K562 (cell line): ENCODE measurements around the gene KLHL8. TPM values are rescaled to one million over a fixed set of nuclear protein-coding genes. Genes with fewer than 3 reads are reported as not detected.

ENCODE experiments used
- ATAC-seq: fragments of 200-7000 bp; cut with Tn5 transposase; 3 replicates; pipeline ENCODE4 v1.9.1; 2020; ENCODE audit warnings: moderate library complexity
- BruUV-seq: library from RNA; stranded (reverse); fragments of 400-500 nt; replicated peaks from 2 replicates; lab custom pipeline; 2021; lab: Mats Ljungman, UMichigan
- CTCF ChIA-PET: fragments of 300-600 bp; formaldehyde crosslinking; extraction: SDS; loops from one replicate; lab custom pipeline; 2021; ENCODE audit warnings: low intra/inter-chr PET ratio; lab: Yijun Ruan, JAX
- POLR2A ChIA-PET: fragments of 300-600, 350-650 bp; sonication (Branson Sonifier 250); formaldehyde crosslinking; extraction: SDS; loops from one replicate; lab custom pipeline; 2021; ENCODE audit warnings: antibody characterized with exemption, inconsistent platforms; lab: Yijun Ruan, JAX
- DNase-seq, 4 experiments: peaks; one replicate each; pipeline versions ENCODE4 v3.0.0 to v3.0.0-alpha.2; 2011 to 2018; ENCODE audit warnings: low spot score in 3 of 4, mixed read lengths in 3 of 4; ENCODE audit errors: extremely low read depth in 1 of 4
- FAIRE-seq: peaks from 2 replicates; lab custom pipeline; 2011; peaks lifted over from hg19 to GRCh38; lab: Jason Lieb, UNC
- H2AFZ ChIP-seq: 2 replicates; pipeline ENCODE4 v1.6.0; 2011; ENCODE audit warnings: low read depth, low read length, control low read depth, inconsistent platforms
- H3K27ac ChIP-seq: fragments of 200-600 bp; 3 replicates; pipeline ENCODE4 v1.8.0; 2011; ENCODE audit warnings: low read depth, mild to moderate bottlenecking, control low read depth, inconsistent platforms, low read length, moderate library complexity, mixed read lengths; ENCODE audit errors: extremely low read depth
- H3K27me3 ChIP-seq, 2 experiments: fragments of 300-600 bp in 1 of 2; 2 replicates in 1 of 2; 3 replicates in 1 of 2; pipeline versions ENCODE4 v1.6.0 to v1.8.0; 2011; ENCODE audit warnings: inconsistent platforms in 2 of 2, low read length in 2 of 2, mild to moderate bottlenecking in 1 of 2, mixed read lengths in 1 of 2, moderate library complexity in 1 of 2; ENCODE audit not compliant: control insufficient read depth in 2 of 2, insufficient read depth in 2 of 2
- H3K36me3 ChIP-seq: fragments of 300-600 bp; 3 replicates; pipeline ENCODE4 v1.8.0; 2011; ENCODE audit warnings: mild to moderate bottlenecking, low read length, inconsistent platforms; ENCODE audit not compliant: control insufficient read depth, insufficient read depth
- H3K4me1 ChIP-seq, 2 experiments: fragments of 200-600 bp in 1 of 2; replicated peaks in 1 of 2; 2 replicates in 1 of 2; 3 replicates in 1 of 2; pipeline versions ENCODE4 v1.5.1 to v1.8.0; 2011; ENCODE audit warnings: inconsistent platforms in 2 of 2, low read length in 2 of 2, mild to moderate bottlenecking in 1 of 2, mixed read lengths in 1 of 2, moderate library complexity in 1 of 2; ENCODE audit not compliant: control insufficient read depth in 2 of 2, insufficient read depth in 2 of 2
- H3K4me2 ChIP-seq: 2 replicates; pipeline ENCODE4 v1.6.1; 2011; ENCODE audit warnings: low read length, control low read depth, inconsistent platforms, mixed read lengths; ENCODE audit not compliant: insufficient read depth
- H3K4me3 ChIP-seq: fragments of 200-600 bp; sonication (generic), shearing (Covaris generic); 2 replicates; pipeline ENCODE4 v1.5.1; 2016; ENCODE audit warnings: control low read depth, inconsistent platforms
- H3K79me2 ChIP-seq: fragments of 200-600 bp; 3 replicates; pipeline ENCODE4 v1.8.0; 2011; ENCODE audit warnings: low read length, inconsistent platforms; ENCODE audit not compliant: control insufficient read depth, insufficient read depth
- H3K9ac ChIP-seq, 2 experiments: 2 replicates each; pipeline versions ENCODE4 v1.6.0 to v1.6.1; 2011; ENCODE audit warnings: low read depth in 2 of 2, low read length in 2 of 2, control low read depth in 1 of 2, inconsistent platforms in 1 of 2, mild to moderate bottlenecking in 1 of 2, mixed read lengths in 1 of 2; ENCODE audit not compliant: insufficient read depth in 1 of 2
- H3K9me1 ChIP-seq: one replicate; pipeline ENCODE4 v1.6.0; 2011; ENCODE audit warnings: inconsistent platforms, mild to moderate bottlenecking, low read length, moderate library complexity; ENCODE audit not compliant: control insufficient read depth, insufficient read depth
- H3K9me3 ChIP-seq: replicated peaks from 2 replicates; pipeline ENCODE4 v1.5.1; 2011; ENCODE audit warnings: low read depth, low read length, inconsistent platforms; ENCODE audit not compliant: control insufficient read depth, insufficient read depth
- H4K20me1 ChIP-seq: replicated peaks from 2 replicates; pipeline ENCODE4 v1.6.1; 2011; ENCODE audit warnings: low read length, inconsistent platforms, mixed read lengths; ENCODE audit not compliant: control insufficient read depth, insufficient read depth
- ATF4 ChIP-seq: fragments of 450-650 bp; formaldehyde crosslinking; IDR thresholded peaks from 2 replicates; pipeline ENCODE4 v1.4.0; 2022; ENCODE audit warnings: mild to moderate bottlenecking, moderate library complexity
- CHD4 ChIP-seq: fragments of 200-600 bp; sonication (generic); IDR thresholded peaks from 3 replicates; pipeline ENCODE4 v1.6.1; 2012; ENCODE audit warnings: low read depth, mild to moderate bottlenecking, mixed read lengths, low read length, inconsistent platforms; ENCODE audit not compliant: insufficient read depth, insufficient replicate concordance, poor library complexity, severe bottlenecking
- FOS ChIP-seq: IDR thresholded peaks from 3 replicates; pipeline ENCODE4 v1.6.1; 2011; ENCODE audit not compliant: insufficient read length; ENCODE audit errors: extremely low read depth
- HEY1 ChIP-seq: fragments of 250-450 bp; sonication (Bioruptor Pico); IDR thresholded peaks from 2 replicates; pipeline ENCODE4 v1.5.0; 2020; ENCODE audit warnings: mild to moderate bottlenecking, moderate library complexity, borderline replicate concordance
- NFYB ChIP-seq: IDR thresholded peaks from 2 replicates; pipeline ENCODE4 v1.6.1; 2011; ENCODE audit warnings: mild to moderate bottlenecking, moderate library complexity; ENCODE audit not compliant: insufficient read length; ENCODE audit errors: extremely low read depth
- PKNOX1 ChIP-seq: fragments of 450-650 bp; IDR thresholded peaks from 2 replicates; pipeline ENCODE4 v1.6.1; 2016
- POLR2AphosphoS2 ChIP-seq: IDR thresholded peaks from 2 replicates; pipeline ENCODE4 v1.6.1; 2012; ENCODE audit warnings: low read length, improper control_type of control experiment
- POLR2AphosphoS5 ChIP-seq: IDR thresholded peaks from 2 replicates; pipeline ENCODE4 v1.6.1; 2011; ENCODE audit warnings: mild to moderate bottlenecking, low read depth, low read length, moderate library complexity; ENCODE audit not compliant: control insufficient read depth, insufficient read depth
- RBM25 ChIP-seq: fragments of 200-400 bp; formaldehyde crosslinking; IDR thresholded peaks from 2 replicates; pipeline ENCODE4 v1.6.1; 2018; ENCODE audit warnings: low read length, low read depth, moderate library complexity; ENCODE audit not compliant: severe bottlenecking
- SAFB ChIP-seq: fragments of 200-400 bp; formaldehyde crosslinking; IDR thresholded peaks from 2 replicates; pipeline ENCODE4 v1.6.1; 2017; ENCODE audit warnings: low read depth, low read length, borderline replicate concordance
- SIX5 ChIP-seq, 2 experiments: IDR thresholded peaks; 2 replicates each; pipeline ENCODE4 v1.6.1; 2011; ENCODE audit warnings: low read length in 2 of 2, borderline replicate concordance in 1 of 2, low read depth in 1 of 2, mild to moderate bottlenecking in 1 of 2, moderate library complexity in 1 of 2; ENCODE audit not compliant: insufficient read depth in 1 of 2
- ZBTB1 ChIP-seq: sonication (generic); formaldehyde crosslinking; IDR thresholded peaks from 2 replicates; pipeline ENCODE4 v1.8.1; 2023; ENCODE audit warnings: missing genetic modification reagents, low read depth, mild to moderate bottlenecking, borderline replicate concordance
- WGBS: fragments of 100-300 bp; shearing (Covaris generic); methylation state at CpG from one replicate; pipeline ENCODE4 v1.1.6; 2016; ENCODE audit warnings: low coverage, mixed read lengths; ENCODE audit not compliant: insufficient coverage; ENCODE audit errors: missing lambda C conversion rate; 5-methylcytosine and 5-hydroxymethylcytosine counted together
- in situ Hi-C: fragments of 300-500 bp; cut with MboI; formaldehyde crosslinking; loops from 4 replicates; pipeline ENCODE4 v1.15.0; 2018; ENCODE audit warnings: inconsistent platforms, mixed read lengths
- intact Hi-C: fragments of 100-400 bp; cut with micrococcal nuclease; formaldehyde crosslinking; loops from 2 replicates; pipeline ENCODE4 v1.14.2; 2022
- polyA plus RNA-seq, 8 experiments: library from polyadenylated mRNA; depleted of rRNA in 4 of 8; stranded (reverse) in 5 of 8; unstranded in 3 of 8; fragments of >200 nt; fragmentation: Nextera tagmentation in 2 of 8; fragmentation: Illumina TruSeq in 1 of 8; extraction: Ambion mirVana in 2 of 8; extraction: Trizol in 1 of 8; gene quantifications; 2 replicates each; pipeline versions ENCODE4 v1.2.1 to v1.2.3, GENCODE V29; 2011 to 2014; ENCODE audit warnings: inconsistent platforms in 1 of 8, missing spikeins in 1 of 8
- total RNA-seq, 7 experiments: library from RNA; depleted of rRNA in 6 of 7; stranded (reverse); fragments of >200 nt in 6 of 7; fragmentation: Illumina TruSeq in 2 of 7; extraction: Trizol in 2 of 7; gene quantifications; 2 replicates each; pipeline versions ENCODE4 v1.2.1 to v1.2.3, GENCODE V29; 2011 to 2021; ENCODE audit warnings: low replicate concordance in 1 of 7

The KLHL8 gene
- total and polyA plus RNA-seq, 9 of the 15 experiments (the other 6 are each of a cell fraction or from before 2014, with no cell fraction given), result 8.7 to 25.3 (median 15.7) TPM

DNA sequence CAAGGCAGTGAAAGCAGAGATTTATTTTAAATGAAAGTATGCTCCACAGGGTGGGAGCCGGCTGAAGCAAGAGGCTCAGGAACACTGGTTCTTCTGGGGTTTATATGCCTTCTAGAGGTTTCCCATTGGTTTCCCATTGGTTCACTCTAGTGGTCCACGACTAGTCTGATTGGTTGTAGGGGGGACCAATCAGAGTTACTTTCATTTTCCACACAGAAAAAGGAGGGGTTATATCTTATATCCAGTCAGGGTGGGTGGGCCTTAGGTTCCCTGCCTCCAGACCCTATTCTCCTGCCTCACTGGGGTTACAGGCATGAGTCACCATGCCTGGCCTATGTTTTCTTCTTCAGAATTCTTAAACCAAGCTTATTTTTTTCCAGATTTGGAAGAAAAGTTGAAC, 101.6 kb downstream of the KLHL8 start:
- H3K4me1 ChIP-seq, result peaks cover 0 to 4% of the 10 kb centered on the region in 2 experiments; a peak in 1 of 5 replicates
- H3K9ac ChIP-seq, result no peak overlapping the region
- no peaks in the 10 kb centered on the region for H3K9me3 ChIP-seq
- no peak overlapping the region for H2AFZ ChIP-seq
- POLR2A ChIA-PET, result interaction anchor here (0.7 to 1.2 kb wide), 2 partner anchors 22 to 102 kb away, joined by 3 read pairs; no protein-coding TSS in a partner anchor
- H4K20me1 ChIP-seq, result no peaks in the 10 kb centered on the region
- H3K27me3 ChIP-seq, result no peaks in the 10 kb centered on the region
- 70% methylated on average over 2 of the region's 2 CpGs for WGBS
- intact Hi-C loops (no loop called here), in situ Hi-C loops (loop anchor here (25.0 kb wide), 1 partner anchor 607 kb away; no protein-coding TSS in a partner anchor)
- TF ChIP-seq ATF4 (no peak), HEY1 (CRISPR knock-in tag) (no peak), POLR2AphosphoS2 (no peak), SIX5 (IDR thresholded peaks at IDR 0.05; ENCODE audit: borderline replicate concordance in 1 of 2, insufficient read depth in 1 of 2, low read depth in 1 of 2, low read length in 2 of 2) (no peak), FOS (peak; percentile 52), POLR2AphosphoS5 (0 out of 2 replicates have a peak, but pooled peaks have one; percentile 14), NFYB (peak; percentile 62), RBM25 (peak; percentile 27), ZBTB1 (CRISPR knock-in tag) (no peak), PKNOX1 (peak; percentile 53; the same call in 1 of the 2 replicates), SAFB (no peak), CHD4 (no peak)
- H3K36me3 ChIP-seq, result peaks cover 81% of the 10 kb centered on the region
- FAIRE-seq, result peak; percentile 70
- no peak overlapping the region for H3K27ac ChIP-seq
- no TSS peak for BruUV-seq
- H3K4me3 ChIP-seq, result no peak overlapping the region
- ATAC-seq, result peak; percentile 94
- H3K4me2 ChIP-seq, result no peak overlapping the region
- no peaks in the 10 kb centered on the region; the same call in 2 of the 3 replicates for H3K79me2 ChIP-seq
- CTCF ChIA-PET, result no interaction called here
- H3K9me1 ChIP-seq, result no peaks in the 10 kb centered on the region
- peak in 2 of 4 experiments; percentile 37 to 60 for DNase-seq
